ENCODE measurements around the gene BANP.
"Not testable (repeated sequence)": the region's sequence is repeated elsewhere in the genome, so short reads cannot be mapped to it uniquely, and the experiment has no call there.

The BANP gene

GRCh38 chr16:88100801-88101622 lies 149.8 kb downstream of the BANP start:
- not testable (repeated sequence) for H3K27ac Mint-ChIP-seq; H3K4me1 Mint-ChIP-seq (ENCODE audit: low read depth); H3K4me3 Mint-ChIP-seq; H3K27me3 Mint-ChIP-seq (ENCODE audit: low read depth); H3K36me3 Mint-ChIP-seq (ENCODE audit: low read depth)
- peaks cover 12% of the 10 kb centered on the region for H3K9me3 Mint-ChIP-seq

GRCh38 chr16:88101623-88102105 lies 150.4 kb downstream of the BANP start:
- H3K4me3 Mint-ChIP-seq; H3K36me3 Mint-ChIP-seq (ENCODE audit: low read depth); H3K27ac Mint-ChIP-seq; H3K4me1 Mint-ChIP-seq (ENCODE audit: low read depth); H3K9me3 Mint-ChIP-seq; H3K27me3 Mint-ChIP-seq (ENCODE audit: low read depth): not testable (repeated sequence)

GRCh38 chr16:88102597-88102996 lies 151.4 kb downstream of the BANP start:
- Mint-ChIP-seq H3K9me3 (peaks cover 8% of the 10 kb centered on the region), H3K4me3 (no peak overlapping the region), H3K27me3 (ENCODE audit: low read depth) (peaks cover 9% of the 10 kb centered on the region), H3K36me3 (ENCODE audit: low read depth) (no peaks in the 10 kb centered on the region), H3K4me1 (ENCODE audit: low read depth) (no peaks in the 10 kb centered on the region), H3K27ac (no peak overlapping the region)

- Mint-ChIP-seq H3K4me1 (ENCODE audit: low read depth) (no peaks in the 10 kb centered on the region), H3K27ac (no peak overlapping the region), H3K27me3 (ENCODE audit: low read depth) (peaks cover 9% of the 10 kb centered on the region), H3K36me3 (ENCODE audit: low read depth) (no peaks in the 10 kb centered on the region), H3K9me3 (peaks cover 8% of the 10 kb centered on the region), H3K4me3 (no peak overlapping the region)
Measured at GRCh38 chr16:88103011-88103410, 151.8 kb downstream of the BANP start.

GRCh38 chr16:88103581-88104188 lies 152.5 kb downstream of the BANP start:
- H3K36me3 Mint-ChIP-seq (ENCODE audit: low read depth) = no peaks in the 10 kb centered on the region
- H3K27me3 Mint-ChIP-seq (ENCODE audit: low read depth) = peaks cover 9% of the 10 kb centered on the region
- H3K4me3 Mint-ChIP-seq = no peak overlapping the region
- peaks cover 4% of the 10 kb centered on the region for H3K9me3 Mint-ChIP-seq
- no peaks in the 10 kb centered on the region for H3K4me1 Mint-ChIP-seq (ENCODE audit: low read depth)
- no peak overlapping the region for H3K27ac Mint-ChIP-seq

- H3K36me3 Mint-ChIP-seq (ENCODE audit: low read depth); H3K27me3 Mint-ChIP-seq (ENCODE audit: low read depth); H3K4me1 Mint-ChIP-seq (ENCODE audit: low read depth); H3K4me3 Mint-ChIP-seq; H3K27ac Mint-ChIP-seq; H3K9me3 Mint-ChIP-seq: not testable (repeated sequence)
Measured at GRCh38 chr16:88104363-88104762, 153.1 kb downstream of the BANP start.

GRCh38 chr16:88105574-88106140 lies 154.4 kb downstream of the BANP start:
- H3K27me3 Mint-ChIP-seq (ENCODE audit: low read depth) = not testable (repeated sequence)

GRCh38 chr16:88106566-88106965 lies 155.3 kb downstream of the BANP start:
- not testable (repeated sequence) for H3K4me1 Mint-ChIP-seq (ENCODE audit: low read depth); H3K27me3 Mint-ChIP-seq (ENCODE audit: low read depth); H3K9me3 Mint-ChIP-seq; H3K27ac Mint-ChIP-seq; H3K4me3 Mint-ChIP-seq; H3K36me3 Mint-ChIP-seq (ENCODE audit: low read depth)

More at GRCh38 chr16:88105574-88106140, 154.4 kb downstream of the BANP start:
- H3K4me3 Mint-ChIP-seq; H3K4me1 Mint-ChIP-seq (ENCODE audit: low read depth); H3K9me3 Mint-ChIP-seq; H3K36me3 Mint-ChIP-seq (ENCODE audit: low read depth); H3K27ac Mint-ChIP-seq: not testable (repeated sequence)

GRCh38 chr16:88108762-88109161 lies 157.5 kb downstream of the BANP start:
- H3K27ac Mint-ChIP-seq = no peak overlapping the region
- no peak overlapping the region for H3K4me3 Mint-ChIP-seq
- H3K27me3 Mint-ChIP-seq (ENCODE audit: low read depth) = peaks cover 5% of the 10 kb centered on the region
- H3K9me3 Mint-ChIP-seq = no peaks in the 10 kb centered on the region
- H3K36me3 Mint-ChIP-seq (ENCODE audit: low read depth) = no peaks in the 10 kb centered on the region
- no peaks in the 10 kb centered on the region for H3K4me1 Mint-ChIP-seq (ENCODE audit: low read depth)

GRCh38 chr16:88109726-88110621 lies 158.7 kb downstream of the BANP start:
- not testable (repeated sequence) for H3K27ac Mint-ChIP-seq; H3K36me3 Mint-ChIP-seq (ENCODE audit: low read depth); H3K9me3 Mint-ChIP-seq; H3K4me3 Mint-ChIP-seq; H3K4me1 Mint-ChIP-seq (ENCODE audit: low read depth); H3K27me3 Mint-ChIP-seq (ENCODE audit: low read depth)

- H3K27me3 Mint-ChIP-seq (ENCODE audit: low read depth); H3K9me3 Mint-ChIP-seq; H3K27ac Mint-ChIP-seq; H3K36me3 Mint-ChIP-seq (ENCODE audit: low read depth); H3K4me3 Mint-ChIP-seq; H3K4me1 Mint-ChIP-seq (ENCODE audit: low read depth): not testable (repeated sequence)
Measured at GRCh38 chr16:88110875-88111494, 159.8 kb downstream of the BANP start.

- not testable (repeated sequence) for H3K27me3 Mint-ChIP-seq (ENCODE audit: low read depth); H3K4me3 Mint-ChIP-seq; H3K36me3 Mint-ChIP-seq (ENCODE audit: low read depth); H3K4me1 Mint-ChIP-seq (ENCODE audit: low read depth); H3K9me3 Mint-ChIP-seq; H3K27ac Mint-ChIP-seq
Measured at GRCh38 chr16:88111976-88112375, 160.7 kb downstream of the BANP start.

GRCh38 chr16:88113545-88114045 lies 162.4 kb downstream of the BANP start:
- H3K4me1 Mint-ChIP-seq (ENCODE audit: low read depth) = no peaks in the 10 kb centered on the region
- no peaks in the 10 kb centered on the region for H3K9me3 Mint-ChIP-seq
- H3K27me3 Mint-ChIP-seq (ENCODE audit: low read depth) = peaks cover 5% of the 10 kb centered on the region
- H3K27ac Mint-ChIP-seq = no peak overlapping the region
- no peaks in the 10 kb centered on the region for H3K36me3 Mint-ChIP-seq (ENCODE audit: low read depth)
- no peak overlapping the region for H3K4me3 Mint-ChIP-seq

Data from T-helper 1 cell treated with Interleukin-12 subunit alpha and Interleukin-12 subunit beta and Interleukin-4 antibody, amounts not matched to agents 30 μg/mL and 1 μg/mL, for 36 hours (primary cell).